H9 (cell line): ENCODE results near the gene MAZ. TPM values are rescaled to one million over a fixed set of nuclear protein-coding genes. Genes with fewer than 3 reads are reported as not detected.
A peak's percentile ranks its signal among the peaks of the same experiment; 100 is the strongest.

ENCODE experiments used
- DNase-seq: peaks from one replicate; pipeline ENCODE4 v3.0.0-alpha.2; 2017
- H2AFZ ChIP-seq: one replicate; pipeline ENCODE4 v1.6.1; 2013; ENCODE audit warnings: mild to moderate bottlenecking, low read length, control low read depth, moderate library complexity
- H2AK5ac ChIP-seq: 2 replicates; pipeline ENCODE4 v1.6.1; 2013; ENCODE audit warnings: low read length, control low read depth, mixed read lengths; ENCODE audit not compliant: insufficient read length
- H2BK120ac ChIP-seq: one replicate; pipeline ENCODE4 v1.6.1; 2013; ENCODE audit warnings: low read depth, mild to moderate bottlenecking, low read length, control low read depth, inconsistent platforms; ENCODE audit not compliant: poor library complexity, severe bottlenecking
- H2BK12ac ChIP-seq: 2 replicates; pipeline ENCODE4 v1.6.1; 2013; ENCODE audit warnings: low read length, control low read depth, mixed read lengths, low read depth; ENCODE audit not compliant: insufficient read length
- H2BK15ac ChIP-seq: 2 replicates; pipeline ENCODE4 v1.6.1; 2013; ENCODE audit warnings: low read depth, low read length, control low read depth
- H2BK20ac ChIP-seq: one replicate; pipeline ENCODE4 v1.6.1; 2013; ENCODE audit warnings: low read depth, mild to moderate bottlenecking, low read length, control low read depth, inconsistent platforms; ENCODE audit not compliant: poor library complexity, severe bottlenecking
- H2BK5ac ChIP-seq: 2 replicates; pipeline ENCODE4 v1.6.1; 2013; ENCODE audit warnings: low read length, control low read depth, mixed read lengths; ENCODE audit not compliant: insufficient read length
- H3K14ac ChIP-seq: 2 replicates; pipeline ENCODE4 v1.6.1; 2013; ENCODE audit warnings: low read length, control low read depth; ENCODE audit not compliant: insufficient read depth
- H3K18ac ChIP-seq: 2 replicates; pipeline ENCODE4 v1.6.1; 2013; ENCODE audit warnings: low read depth, mild to moderate bottlenecking, mixed read lengths, low read length, control low read depth; ENCODE audit not compliant: insufficient read length
- H3K23ac ChIP-seq: 2 replicates; pipeline ENCODE4 v1.6.1; 2013; ENCODE audit warnings: low read length, control low read depth, mixed read lengths, low read depth; ENCODE audit not compliant: insufficient read length
- H3K23me2 ChIP-seq: 2 replicates; pipeline ENCODE4 v1.6.1; 2013; ENCODE audit warnings: low read depth, mild to moderate bottlenecking, mixed read lengths, low read length, control low read depth; ENCODE audit not compliant: insufficient read length, poor library complexity, severe bottlenecking
- H3K27ac ChIP-seq: 2 replicates; pipeline ENCODE4 v1.5.1; 2013; ENCODE audit warnings: low read length, control low read depth, mixed read lengths, low read depth; ENCODE audit not compliant: insufficient read length
- H3K27me3 ChIP-seq: 2 replicates; pipeline ENCODE4 v1.6.1; 2013; ENCODE audit warnings: low read length, control low read depth, inconsistent platforms; ENCODE audit not compliant: insufficient read depth
- H3K4ac ChIP-seq: 2 replicates; pipeline ENCODE4 v1.6.1; 2013; ENCODE audit warnings: low read depth, mild to moderate bottlenecking, control low read depth, inconsistent platforms, low read length, moderate library complexity
- H3K4me1 ChIP-seq: 2 replicates; pipeline ENCODE4 v1.6.1; 2013; ENCODE audit warnings: low read length, control low read depth, inconsistent platforms; ENCODE audit not compliant: insufficient read depth
- H3K4me2 ChIP-seq: 2 replicates; pipeline ENCODE4 v1.6.1; 2013; ENCODE audit warnings: low read length, control low read depth, mixed read lengths; ENCODE audit not compliant: insufficient read length, insufficient read depth
- H3K56ac ChIP-seq: 2 replicates; pipeline ENCODE4 v1.6.1; 2013; ENCODE audit warnings: low read depth, mild to moderate bottlenecking, mixed read lengths, low read length, control low read depth; ENCODE audit not compliant: insufficient read length
- H3K79me1 ChIP-seq: 2 replicates; pipeline ENCODE4 v1.6.1; 2013; ENCODE audit warnings: low read depth, mild to moderate bottlenecking, moderate library complexity, low read length, control low read depth, inconsistent platforms; ENCODE audit not compliant: insufficient read depth, poor library complexity, severe bottlenecking
- H3K79me2 ChIP-seq: 2 replicates; pipeline ENCODE4 v1.6.1; 2013; ENCODE audit warnings: low read length, control low read depth, inconsistent platforms; ENCODE audit not compliant: insufficient read depth
- H3K9ac ChIP-seq: 2 replicates; pipeline ENCODE4 v1.6.1; 2013; ENCODE audit warnings: low read length, control low read depth, mixed read lengths; ENCODE audit not compliant: insufficient read length; ENCODE audit errors: extremely low read depth
- H3K9me3 ChIP-seq: one replicate; pipeline ENCODE4 v1.6.1; 2013; ENCODE audit warnings: low read depth, low read length, inconsistent platforms; ENCODE audit not compliant: control insufficient read depth
- H3T11ph ChIP-seq: one replicate; pipeline ENCODE4 v1.6.1; 2013; ENCODE audit warnings: mild to moderate bottlenecking, low read length, control low read depth, inconsistent platforms
- H4K20me1 ChIP-seq: one replicate; pipeline ENCODE4 v1.6.1; 2013; ENCODE audit not compliant: control insufficient read depth, insufficient read length, insufficient read depth
- H4K5ac ChIP-seq: 2 replicates; pipeline ENCODE4 v1.6.1; 2013; ENCODE audit warnings: low read depth, mild to moderate bottlenecking, mixed read lengths, low read length, control low read depth; ENCODE audit not compliant: insufficient read length
- H4K8ac ChIP-seq: replicated peaks from 2 replicates; pipeline ENCODE4 v1.6.1; 2013; ENCODE audit warnings: low read length, control low read depth, mixed read lengths, low read depth; ENCODE audit not compliant: insufficient read length
- H4K91ac ChIP-seq: 2 replicates; pipeline ENCODE4 v1.6.1; 2013; ENCODE audit warnings: low read depth, mild to moderate bottlenecking, moderate library complexity, mixed read lengths, low read length, control low read depth; ENCODE audit not compliant: insufficient read length
- H3K27ac Mint-ChIP-seq, 3 experiments: 2 replicates in 2 of 3; 3 replicates in 1 of 3; pipeline ENCODE4 v1.8.0; 2020 to 2021; ENCODE audit warnings: mixed read lengths in 3 of 3, mild to moderate bottlenecking in 1 of 3, moderate library complexity in 1 of 3
- H3K27me3 Mint-ChIP-seq: 2 replicates; pipeline ENCODE4 v1.8.0; 2021; ENCODE audit warnings: low read depth, mild to moderate bottlenecking, moderate library complexity, mixed read lengths
- H3K36me3 Mint-ChIP-seq, 3 experiments: 2 replicates in 2 of 3; 3 replicates in 1 of 3; pipeline ENCODE4 v1.8.0; 2020 to 2021; ENCODE audit warnings: low read depth in 3 of 3, mixed read lengths in 3 of 3; ENCODE audit not compliant: insufficient read depth in 1 of 3
- H3K4me1 Mint-ChIP-seq, 2 experiments: 2 replicates each; pipeline ENCODE4 v1.8.0; 2020; ENCODE audit warnings: mixed read lengths in 2 of 2
- H3K4me3 Mint-ChIP-seq, 2 experiments: 2 replicates in 1 of 2; 3 replicates in 1 of 2; pipeline ENCODE4 v1.8.0; 2020 to 2021; ENCODE audit warnings: mild to moderate bottlenecking in 2 of 2, mixed read lengths in 2 of 2, moderate library complexity in 1 of 2
- H3K9me3 Mint-ChIP-seq, 2 experiments: 2 replicates in 1 of 2; 3 replicates in 1 of 2; pipeline ENCODE4 v1.8.0; 2020; ENCODE audit warnings: mild to moderate bottlenecking in 2 of 2, mixed read lengths in 2 of 2, moderate library complexity in 1 of 2
- WGBS: extraction: QIAGEN DNeasy Blood & Tissue Kit; methylation state at CpG from one replicate; pipeline ENCODE4 v1.1.7; 2013; ENCODE audit warnings: missing lambda C conversion rate, low lambda C conversion rate, mixed read lengths; ENCODE audit not compliant: insufficient read length; ENCODE audit errors: extremely low coverage; 5-methylcytosine and 5-hydroxymethylcytosine counted together
- total RNA-seq: library from RNA; stranded (reverse); gene quantifications from 2 replicates; pipeline ENCODE4 v1.2.1, GENCODE V29; 2021
- TF ChIP-seq, protein P1 (sequence below): fragments of 200-600 bp; sonication (generic); conservative IDR thresholded peaks from 3 replicates; pipeline ENCODE4 v1.8.0; 2021; ENCODE audit warnings: antibody characterized with exemption, mild to moderate bottlenecking

Gene MAZ
- total RNA-seq, 1 experiment from 2014 or later: 412 TPM

DNA sequence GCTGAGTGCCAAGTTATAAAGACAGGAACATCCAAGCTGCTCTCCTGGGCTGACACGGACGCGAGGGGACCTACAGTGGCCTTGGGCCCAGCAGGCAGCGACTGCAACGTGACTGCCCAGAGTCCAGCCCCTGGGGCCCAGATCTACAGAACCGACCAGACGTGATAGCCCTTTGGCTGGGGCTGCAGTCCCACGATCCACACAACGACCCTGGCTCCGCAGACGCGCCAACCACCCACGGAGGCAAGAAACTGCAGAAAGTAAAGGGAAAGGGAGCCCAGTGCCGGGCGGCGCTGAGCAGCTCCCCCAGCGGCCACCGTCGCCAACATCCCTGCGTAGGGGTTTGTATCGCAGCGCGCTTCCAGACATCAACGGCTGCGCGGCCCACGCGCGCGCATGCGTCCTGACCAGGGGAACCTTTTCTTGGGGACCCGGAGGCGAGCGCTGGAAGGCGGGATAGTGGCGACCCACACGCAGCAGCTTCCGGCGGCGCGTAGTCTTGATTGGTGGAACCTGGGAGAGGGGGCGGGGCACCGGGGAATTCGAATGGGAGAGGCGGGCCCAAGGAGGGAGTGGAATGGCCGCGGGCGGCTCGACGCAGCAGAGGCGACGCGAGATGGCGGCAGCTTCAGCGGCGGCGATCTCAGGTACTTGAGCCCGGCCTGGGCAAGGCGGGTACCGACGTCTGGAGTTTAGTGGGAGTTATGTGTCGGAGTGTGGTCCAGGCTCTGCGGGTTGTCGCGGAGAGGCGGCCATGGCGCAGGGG is 16.0 kb upstream of the MAZ start, which contains the start of gene KIF22:
Gene KIF22 (plus strand): TSS at position 569 of the 766 bp plus-strand sequence. CDS start 9 bp downstream, at position 578.
- Histone ChIP-seq H4K91ac (no peak within 1 kb of the TSS), H3K27me3 (no peaks in the 10 kb centered on the region), H3K79me2 (peaks cover 36% of the 10 kb centered on the region), H2AK5ac (no peak within 1 kb of the TSS), H3K79me1 (peaks cover 7% of the 10 kb centered on the region), H3K27ac (no peak within 1 kb of the TSS), H3K9me3 (no peaks in the 10 kb centered on the region), H3K18ac (peak within 1 kb of the TSS; percentile 80), H4K5ac (peak within 1 kb of the TSS; percentile 30), H2BK120ac (no peak within 1 kb of the TSS), H2BK5ac (no peak within 1 kb of the TSS), H3K9ac (peak within 1 kb of the TSS; percentile 73), H3K4me1 (no peaks in the 10 kb centered on the region; the same call in 1 of the 2 replicates), H2BK15ac (no peak within 1 kb of the TSS), H2BK12ac (no peak within 1 kb of the TSS), H3K23me2 (peaks cover 5% of the 10 kb centered on the region), H3K56ac (no peak within 1 kb of the TSS), H3K23ac (no peak within 1 kb of the TSS), H3K14ac (peak within 1 kb of the TSS; percentile 81), H2AFZ (no peak within 1 kb of the TSS), H4K20me1 (no peaks in the 10 kb centered on the region), H4K8ac (no peak within 1 kb of the TSS), H3K4ac (no peak within 1 kb of the TSS), H3K4me2 (peak within 1 kb of the TSS; percentile 71), H3T11ph (no peak within 1 kb of the TSS), H2BK20ac (no peak within 1 kb of the TSS)
- H3K4me1 Mint-ChIP-seq: peaks cover 25 to 29% of the 10 kb centered on the region in 2 experiments
- TF ChIP-seq, protein P1, sequence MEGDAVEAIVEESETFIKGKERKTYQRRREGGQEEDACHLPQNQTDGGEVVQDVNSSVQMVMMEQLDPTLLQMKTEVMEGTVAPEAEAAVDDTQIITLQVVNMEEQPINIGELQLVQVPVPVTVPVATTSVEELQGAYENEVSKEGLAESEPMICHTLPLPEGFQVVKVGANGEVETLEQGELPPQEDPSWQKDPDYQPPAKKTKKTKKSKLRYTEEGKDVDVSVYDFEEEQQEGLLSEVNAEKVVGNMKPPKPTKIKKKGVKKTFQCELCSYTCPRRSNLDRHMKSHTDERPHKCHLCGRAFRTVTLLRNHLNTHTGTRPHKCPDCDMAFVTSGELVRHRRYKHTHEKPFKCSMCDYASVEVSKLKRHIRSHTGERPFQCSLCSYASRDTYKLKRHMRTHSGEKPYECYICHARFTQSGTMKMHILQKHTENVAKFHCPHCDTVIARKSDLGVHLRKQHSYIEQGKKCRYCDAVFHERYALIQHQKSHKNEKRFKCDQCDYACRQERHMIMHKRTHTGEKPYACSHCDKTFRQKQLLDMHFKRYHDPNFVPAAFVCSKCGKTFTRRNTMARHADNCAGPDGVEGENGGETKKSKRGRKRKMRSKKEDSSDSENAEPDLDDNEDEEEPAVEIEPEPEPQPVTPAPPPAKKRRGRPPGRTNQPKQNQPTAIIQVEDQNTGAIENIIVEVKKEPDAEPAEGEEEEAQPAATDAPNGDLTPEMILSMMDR: peak; percentile 77
- H3K27me3 Mint-ChIP-seq: peaks cover 8% of the 10 kb centered on the region
- peak; percentile 99 for DNase-seq
- peak within 1 kb of the TSS; percentile 97 to 98 for H3K4me3 Mint-ChIP-seq
- H3K36me3 Mint-ChIP-seq: peaks cover 14 to 33% (median 22%) of the 10 kb centered on the region in 3 experiments
- H3K27ac Mint-ChIP-seq: peak within 1 kb of the TSS; percentile 95 to 100 (median 96)
- H3K9me3 Mint-ChIP-seq: no peaks in the 10 kb centered on the region
- no CpG with 5 or more reads among the region's 67 CpGs for WGBS
